H1 (cell line): ENCODE measurements around the gene HACD2. TPM values are rescaled to one million over a fixed set of nuclear protein-coding genes. Genes with fewer than 3 reads are reported as not detected.

Source experiments
- CTCF ChIA-PET: fragments of 300-600 bp; sonication (Branson Sonifier 250); formaldehyde crosslinking; loops from one replicate; lab custom pipeline; 2021; ENCODE audit not compliant: partially characterized antibody; lab: Charles Lee
- POLR2A ChIA-PET: fragments of 300-600 bp; sonication (Branson Sonifier 250); formaldehyde crosslinking; loops from one replicate; lab custom pipeline; 2021; ENCODE audit warnings: inconsistent platforms; ENCODE audit not compliant: partially characterized antibody; lab: Charles Lee
- DNase-seq, 2 experiments: peaks; one replicate each; pipeline versions ENCODE4 v3.0.0 to v3.0.0-alpha.2; 2010 to 2022; ENCODE audit warnings: low spot score in 2 of 2, low read depth in 1 of 2, mixed read lengths in 1 of 2
- FAIRE-seq: peaks from 2 replicates; lab custom pipeline; 2011; peaks lifted over from hg19 to GRCh38; lab: Jason Lieb, UNC
- H2AFZ ChIP-seq: 2 replicates; pipeline ENCODE4 v1.8.1; 2012; ENCODE audit warnings: low read length, inconsistent platforms
- H2AK5ac ChIP-seq: 2 replicates; pipeline ENCODE4 v1.6.1; 2013; ENCODE audit warnings: low read depth, low read length
- H2BK120ac ChIP-seq: replicated peaks from 2 replicates; pipeline ENCODE3; 2013; ENCODE audit warnings: low read depth, low read length, inconsistent platforms
- H2BK12ac ChIP-seq: 2 replicates; pipeline ENCODE4 v1.6.1; 2013; ENCODE audit warnings: low read depth, low read length
- H2BK15ac ChIP-seq: 2 replicates; pipeline ENCODE4 v1.6.1; 2013; ENCODE audit warnings: low read length
- H2BK20ac ChIP-seq: 2 replicates; pipeline ENCODE4 v1.6.1; 2013; ENCODE audit warnings: low read length
- H2BK5ac ChIP-seq: 2 replicates; pipeline ENCODE4 v1.6.1; 2013; ENCODE audit warnings: low read depth, low read length
- H3K14ac ChIP-seq: 2 replicates; pipeline ENCODE4 v1.6.1; 2013; ENCODE audit warnings: inconsistent platforms; ENCODE audit not compliant: insufficient read length
- H3K18ac ChIP-seq: 2 replicates; pipeline ENCODE4 v1.6.1; 2013; ENCODE audit warnings: low read length; ENCODE audit errors: extremely low read depth
- H3K23ac ChIP-seq: 2 replicates; pipeline ENCODE4 v1.6.1; 2013; ENCODE audit warnings: inconsistent platforms; ENCODE audit not compliant: insufficient read length
- H3K23me2 ChIP-seq: 2 replicates; pipeline ENCODE4 v1.6.1; 2013; ENCODE audit warnings: low read depth, low read length
- H3K27ac ChIP-seq: 2 replicates; pipeline ENCODE4 v1.6.1; 2011; ENCODE audit warnings: low read depth, low read length, inconsistent platforms
- H3K27me3 ChIP-seq, 4 experiments: replicated peaks in 1 of 4; 1 replicate in 1 of 4; 2 replicates in 3 of 4; pipeline versions ENCODE4 v1.6.1 to v1.8.1; 2011 to 2013; ENCODE audit warnings: low read length in 3 of 4, mild to moderate bottlenecking in 3 of 4, inconsistent platforms in 2 of 4, mixed read lengths in 2 of 4, moderate library complexity in 1 of 4; ENCODE audit not compliant: control insufficient read depth in 3 of 4, insufficient read depth in 3 of 4; ENCODE audit errors: extremely low read depth in 1 of 4
- H3K36me3 ChIP-seq, 4 experiments: 2 replicates each; pipeline versions ENCODE4 v1.6.1 to v1.8.1; 2011 to 2013; ENCODE audit warnings: mild to moderate bottlenecking in 4 of 4, low read length in 3 of 4, moderate library complexity in 2 of 4, control low read depth in 1 of 4, inconsistent platforms in 1 of 4; ENCODE audit not compliant: insufficient read depth in 4 of 4, control insufficient read depth in 2 of 4
- H3K4ac ChIP-seq: replicated peaks from 2 replicates; pipeline ENCODE3; 2013; ENCODE audit warnings: low read length, low read depth, mixed read lengths, inconsistent platforms; ENCODE audit not compliant: insufficient read length
- H3K4me1 ChIP-seq, 4 experiments: replicated peaks in 1 of 4; 1 replicate in 1 of 4; 2 replicates in 3 of 4; pipeline versions ENCODE4 v1.6.1 to v1.8.1; 2011 to 2013; ENCODE audit warnings: low read length in 3 of 4, inconsistent platforms in 2 of 4, mixed read lengths in 1 of 4; ENCODE audit not compliant: insufficient read depth in 4 of 4, control insufficient read depth in 3 of 4
- H3K4me2 ChIP-seq, 2 experiments: 2 replicates each; pipeline versions ENCODE4 v1.6.1 to v1.8.1; 2011 to 2013; ENCODE audit warnings: low read depth in 2 of 2, low read length in 2 of 2, control low read depth in 1 of 2, inconsistent platforms in 1 of 2, mild to moderate bottlenecking in 1 of 2; ENCODE audit not compliant: insufficient read depth in 1 of 2
- H3K4me3 ChIP-seq, 4 experiments: fragments of 200-600, 300-600 bp in 1 of 4; sonication (generic), shearing (Covaris generic), sonication (Bioruptor Twin) in 1 of 4; 2 replicates each; pipeline versions ENCODE4 v1.5.1 to v1.8.1; 2011 to 2016; ENCODE audit warnings: low read length in 4 of 4, low read depth in 3 of 4, control low read depth in 2 of 4, inconsistent platforms in 2 of 4, mild to moderate bottlenecking in 2 of 4, mixed read lengths in 1 of 4, moderate library complexity in 1 of 4; ENCODE audit not compliant: insufficient read depth in 2 of 4; ENCODE audit errors: extremely low read depth in 1 of 4
- H3K56ac ChIP-seq: replicated peaks from 2 replicates; pipeline ENCODE3; 2013; ENCODE audit warnings: low read depth, mild to moderate bottlenecking, mixed read lengths, low read length, inconsistent platforms; ENCODE audit not compliant: insufficient read length
- H3K79me1 ChIP-seq: 2 replicates; pipeline ENCODE4 v1.6.1; 2013; ENCODE audit warnings: low read depth, low read length, control low read depth
- H3K79me2 ChIP-seq, 2 experiments: 2 replicates each; pipeline versions ENCODE4 v1.6.1 to v1.8.1; 2012 to 2013; ENCODE audit warnings: low read length in 2 of 2, mild to moderate bottlenecking in 2 of 2, inconsistent platforms in 1 of 2; ENCODE audit not compliant: insufficient read depth in 2 of 2, control insufficient read depth in 1 of 2
- H3K9ac ChIP-seq, 4 experiments: replicated peaks in 1 of 4; 1 replicate in 1 of 4; 2 replicates in 3 of 4; pipeline versions ENCODE4 v1.6.1 to v1.8.1; 2011 to 2013; ENCODE audit warnings: low read depth in 3 of 4, low read length in 3 of 4, control low read depth in 2 of 4, mild to moderate bottlenecking in 2 of 4, moderate library complexity in 2 of 4, inconsistent platforms in 1 of 4; ENCODE audit errors: extremely low read depth in 1 of 4
- H3K9me3 ChIP-seq, 2 experiments: 2 replicates each; pipeline versions ENCODE4 v1.6.1 to v1.8.1; 2012 to 2013; ENCODE audit warnings: mild to moderate bottlenecking in 2 of 2, moderate library complexity in 2 of 2, control low read depth in 1 of 2, inconsistent platforms in 1 of 2, low read depth in 1 of 2, low read length in 1 of 2, mixed read lengths in 1 of 2; ENCODE audit not compliant: insufficient read depth in 2 of 2
- H4K20me1 ChIP-seq, 2 experiments: replicated peaks in 1 of 2; 2 replicates each; pipeline versions ENCODE3 to v1.8.1; 2011 to 2013; ENCODE audit warnings: inconsistent platforms in 2 of 2, low read length in 2 of 2, mild to moderate bottlenecking in 1 of 2; ENCODE audit not compliant: insufficient read depth in 2 of 2, control insufficient read depth in 1 of 2
- H4K5ac ChIP-seq: 2 replicates; pipeline ENCODE4 v1.6.1; 2013; ENCODE audit warnings: low read length, low read depth, mixed read lengths, inconsistent platforms; ENCODE audit not compliant: insufficient read length
- H4K8ac ChIP-seq: 2 replicates; pipeline ENCODE4 v1.8.0; 2013; ENCODE audit warnings: mild to moderate bottlenecking, moderate library complexity, low read length, inconsistent platforms; ENCODE audit not compliant: insufficient read depth; ENCODE audit errors: extremely low read depth
- H4K91ac ChIP-seq: replicated peaks from 2 replicates; pipeline ENCODE3; 2013; ENCODE audit warnings: low read length, mixed read lengths, inconsistent platforms; ENCODE audit not compliant: insufficient read length
- BRCA1 ChIP-seq: IDR thresholded peaks from 2 replicates; pipeline ENCODE4 v1.6.1; 2012; ENCODE audit warnings: low read depth, low read length, improper control_type of control experiment
- RFX5 ChIP-seq: IDR thresholded peaks from 2 replicates; pipeline ENCODE4 v1.6.1; 2011; ENCODE audit warnings: low read depth, low read length, improper control_type of control experiment, borderline replicate concordance
- SP4 ChIP-seq: IDR thresholded peaks from 2 replicates; pipeline ENCODE4 v1.6.1; 2012; ENCODE audit warnings: low read length, inconsistent platforms
- TEAD4 ChIP-seq: IDR thresholded peaks from 2 replicates; pipeline ENCODE4 v1.6.1; 2012; ENCODE audit warnings: low read depth, low read length, inconsistent platforms, mixed read lengths
- WGBS, 2 experiments: shearing (Covaris generic) in 1 of 2; methylation state at CpG; one replicate each; pipeline versions ENCODE4 v1.1.6 to v1.1.7; 2013 to 2015; ENCODE audit warnings: low lambda C conversion rate in 2 of 2, mixed read lengths in 2 of 2, inconsistent platforms in 1 of 2, low coverage in 1 of 2, missing lambda C conversion rate in 1 of 2; ENCODE audit not compliant: insufficient replicate concordance in 2 of 2, insufficient coverage in 1 of 2, insufficient read length in 1 of 2; ENCODE audit errors: extremely low coverage in 1 of 2, missing lambda C conversion rate in 1 of 2; 5-methylcytosine and 5-hydroxymethylcytosine counted together
- polyA plus RNA-seq, 7 experiments: library from polyadenylated mRNA; depleted of rRNA in 3 of 7; stranded (reverse) in 5 of 7; unstranded in 2 of 7; fragments of >200 nt in 5 of 7; fragments of 200-250 nt in 2 of 7; gene quantifications; 1 replicate in 5 of 7; 2 replicates in 1 of 7; 4 replicates in 1 of 7; pipeline versions ENCODE4 v1.2.1 to v1.2.3, GENCODE V29; 2011 to 2013; ENCODE audit warnings: missing spikeins in 2 of 7, mixed read lengths in 2 of 7
- total RNA-seq: library from RNA; stranded (reverse); fragmentation: NEBNext Ultra II Directional; extraction: Animal tissue kit (Norgen Biotek cat#: 25700); gene quantifications from 2 replicates; pipeline ENCODE4 v1.2.1, GENCODE V29; 2021

Gene HACD2
- total and polyA plus RNA-seq, 2 of the 8 experiments (the other 6 are each of a cell fraction or from before 2014, with no cell fraction given), result 24.9 to 31.2 TPM

GRCh38 chr3:123624302-123624701, 39.4 kb upstream of the HACD2 start:
- Histone ChIP-seq H3K9ac (no peak overlapping the region), H3K23me2 (no peaks in the 10 kb centered on the region), H3K14ac (no peak overlapping the region), H3K4me3 (no peak overlapping the region), H3K36me3 (no peaks in the 10 kb centered on the region), H3K27ac (no peak overlapping the region), H3K23ac (no peak overlapping the region), H3K56ac (no peak overlapping the region), H2BK120ac (no peak overlapping the region), H2BK12ac (no peak overlapping the region), H2AFZ (no peak overlapping the region), H3K4me2 (no peak overlapping the region), H4K8ac (no peak overlapping the region), H2AK5ac (no peak overlapping the region), H2BK20ac (no peak overlapping the region), H2BK15ac (no peak overlapping the region), H3K9me3 (no peaks in the 10 kb centered on the region), H3K79me1 (no peaks in the 10 kb centered on the region), H2BK5ac (no peak overlapping the region), H3K4me1 (peaks cover 0 to 4% (median 1%) of the 10 kb centered on the region in 4 experiments; a peak in 1 of 7 replicates), H4K5ac (no peak overlapping the region), H3K18ac (no peak overlapping the region), H3K4ac (no peak overlapping the region), H4K20me1 (no peaks in the 10 kb centered on the region), H3K79me2 (no peaks in the 10 kb centered on the region), H3K27me3 (no peaks in the 10 kb centered on the region), H4K91ac (no peak overlapping the region)
- WGBS, 2 experiments, result 85% methylated on average over 1 of the region's 1 CpG; no CpG with 5 or more reads in 1 of the 2 experiments
- POLR2A ChIA-PET, result interaction anchor here (0.6 to 1.0 kb wide), 2 partner anchors 10 to 44 kb away, joined by 3 read pairs; no protein-coding TSS in a partner anchor
- TF ChIP-seq TEAD4 (no peak), RFX5 (no peak), SP4 (no peak), BRCA1 (no peak)
- no peak for DNase-seq
- CTCF ChIA-PET, result interaction anchor here (0.7 to 9.1 kb wide), 3 partner anchors 16 to 32 kb away, joined by 3 to 46 read pairs (median 4); no protein-coding TSS in a partner anchor
- FAIRE-seq, result no peak
